HepG2 (cell line): ENCODE data around the gene TMEM143. TPM values are rescaled to one million over a fixed set of nuclear protein-coding genes. Genes with fewer than 3 reads are reported as not detected.

Experiments
- CEBPB ChIP-seq: IDR thresholded peaks from 2 replicates; pipeline ENCODE4 v1.6.1; 2011; ENCODE audit warnings: low read depth, low read length, improper control_type of control experiment, borderline replicate concordance
- EZH2 ChIP-seq: conservative IDR thresholded peaks from 2 replicates; pipeline ENCODE4 v1.6.1; 2012; ENCODE audit warnings: mild to moderate bottlenecking, low read depth, low read length, moderate library complexity
- GTF2F1 ChIP-seq: fragments of 150-350 bp; IDR thresholded peaks from 2 replicates; pipeline ENCODE4 v1.6.1; 2014; ENCODE audit warnings: low read length
- IRX3 ChIP-seq: sonication (generic); formaldehyde crosslinking; IDR thresholded peaks from 2 replicates; pipeline ENCODE4 v1.8.1; 2023; ENCODE audit warnings: mild to moderate bottlenecking, low read depth, missing genetic modification reagents, borderline replicate concordance
- MEIS1 ChIP-seq: sonication (generic); formaldehyde crosslinking; IDR thresholded peaks from 2 replicates; pipeline ENCODE4 v1.9.0; 2021; ENCODE audit warnings: mild to moderate bottlenecking, missing genetic modification reagents, moderate library complexity, borderline replicate concordance
- NR2F6 ChIP-seq, 2 experiments: IDR thresholded peaks; 2 replicates each; pipeline ENCODE4 v1.6.1; 2016; ENCODE audit warnings: antibody characterized with exemption in 1 of 2, mild to moderate bottlenecking in 1 of 2
- SNAPC5 ChIP-seq: sonication (generic); formaldehyde crosslinking; IDR thresholded peaks from 2 replicates; pipeline ENCODE4 v1.8.1; 2023; ENCODE audit warnings: mild to moderate bottlenecking, missing genetic modification reagents, borderline replicate concordance
- THRA ChIP-seq: sonication (generic); formaldehyde crosslinking; IDR thresholded peaks from 2 replicates; pipeline ENCODE4 v1.4.0; 2020; ENCODE audit warnings: missing genetic modification reagents, borderline replicate concordance
- ZNF646 ChIP-seq: sonication (generic); formaldehyde crosslinking; IDR thresholded peaks from 2 replicates; pipeline ENCODE4 v1.9.0; 2021; ENCODE audit warnings: mild to moderate bottlenecking, missing genetic modification reagents
- ZNF773 ChIP-seq: sonication (generic); formaldehyde crosslinking; IDR thresholded peaks from 2 replicates; pipeline ENCODE4 v1.4.0; 2020; ENCODE audit warnings: missing genetic modification reagents, borderline replicate concordance
- polyA plus RNA-seq, 8 experiments: library from polyadenylated mRNA; depleted of rRNA in 3 of 8; stranded (reverse) in 7 of 8; unstranded in 1 of 8; fragments of >200 nt; fragmentation: Illumina TruSeq in 4 of 8; extraction: Trizol in 4 of 8; gene quantifications; 2 replicates each; pipeline versions ENCODE4 v1.2.1 to v1.2.3, GENCODE V29; 2011 to 2016; ENCODE audit warnings: low read depth in 4 of 8, missing spikeins in 1 of 8, mixed read lengths in 1 of 8; ENCODE audit not compliant: insufficient read depth in 1 of 8
- total RNA-seq, 5 experiments: library from RNA; depleted of rRNA; stranded (reverse); fragments of >200 nt; fragmentation: Illumina TruSeq; extraction: Trizol; gene quantifications; 2 replicates each; pipeline ENCODE4 v1.2.3, GENCODE V29; 2016; ENCODE audit warnings: low read depth in 1 of 5

Gene TMEM143
- total and polyA plus RNA-seq, 2 of the 13 experiments (the other 11 are each of a cell fraction or from before 2014, with no cell fraction given), result 7.7 to 11.3 TPM

GRCh38 chr19:48397263-48398101 lies 33.7 kb upstream of the TMEM143 start (continued):
- TF ChIP-seq ZNF646 (CRISPR knock-in tag), result no peak
- TF ChIP-seq THRA (CRISPR knock-in tag), result no peak
- no peak for TF ChIP-seq ZNF773 (CRISPR knock-in tag)
- no peak for TF ChIP-seq NR2F6 (IDR thresholded peaks at IDR 0.05)
- no peak for TF ChIP-seq NR2F6 (CRISPR knock-in tag; IDR thresholded peaks at IDR 0.05)
- TF ChIP-seq EZH2, result peak; percentile 65; the same call in 1 of the 2 replicates
- TF ChIP-seq MEIS1, result no peak
- no peak for TF ChIP-seq GTF2F1
- no peak for TF ChIP-seq IRX3 (CRISPR knock-in tag)
- TF ChIP-seq SNAPC5, result no peak
- TF ChIP-seq CEBPB, result no peak
